Transverse colon (tissue), 4 donors: ENCODE results near the gene NSD2.

Source experiments
- CTCF ChIP-seq, 5 experiments: fragments of 200-600 bp in 3 of 5; fragments of 450-650 bp in 2 of 5; sonication (generic) in 3 of 5; IDR thresholded peaks; 1 replicate in 2 of 5; 2 replicates in 3 of 5; pipeline ENCODE4 v1.5.1; 2016 to 2017; ENCODE audit warnings: antibody characterized with exemption in 5 of 5, inconsistent platforms in 3 of 5, mild to moderate bottlenecking in 2 of 5, moderate library complexity in 1 of 5
- POLR2AphosphoS5 ChIP-seq, 3 donors: sonication (generic); formaldehyde crosslinking; IDR thresholded peaks; one replicate each; pipeline ENCODE4 v1.6.1; 2016; ENCODE audit warnings: antibody characterized with exemption in 3 of 3

DNA sequence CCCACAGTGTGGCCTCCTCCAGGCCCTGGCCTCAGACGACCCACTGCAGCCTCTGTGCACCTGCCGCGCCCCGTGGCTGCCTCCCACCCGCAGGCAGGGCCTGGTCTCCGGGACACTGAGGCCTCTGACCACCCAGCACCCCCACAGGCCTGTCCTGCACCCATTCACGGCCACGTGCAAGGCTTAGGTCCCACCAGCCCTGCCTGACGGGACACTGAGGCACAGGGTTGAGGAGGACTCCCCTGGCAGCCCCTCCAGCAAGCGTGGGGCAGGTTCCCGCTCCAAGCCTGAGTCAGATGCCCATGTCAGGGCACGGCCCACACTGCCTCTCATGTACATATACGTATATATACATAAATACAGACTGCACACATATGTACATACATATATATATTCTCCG is 114.1 kb downstream of the NSD2 start:
- no peak for TF ChIP-seq CTCF (IDR thresholded peaks at IDR 0.05)
- no peak for TF ChIP-seq POLR2AphosphoS5 (IDR thresholded peaks at IDR 0.05)
